ENCODE results near the gene AIF1. TPM values are rescaled to one million over a fixed set of nuclear protein-coding genes. Genes with fewer than 3 reads are reported as not detected.
A peak's percentile ranks its signal among the peaks of the same experiment; 100 is the strongest.

AIF1 gene
- polyA plus RNA-seq, 1 experiment, result not detected

GRCh38 chr6:31642798-31643570 lies 27.9 kb downstream of the AIF1 start:
- POLR2A ChIA-PET, result no interaction called here
- no peak overlapping the region for H3K4me3 ChIP-seq (ENCODE audit: low read depth, low read length)
- no peak for DNase-seq (ENCODE audit: low read depth)
- CTCF ChIA-PET, result interaction anchor here (0.6 kb wide), 1 partner anchor 277 kb away, joined by 3 read pairs; no protein-coding TSS in a partner anchor
- H3K36me3 ChIP-seq (ENCODE audit: control insufficient read depth, insufficient read depth, low read length), result peaks cover 52% of the 10 kb centered on the region
- no peak for TF ChIP-seq CTCF (IDR thresholded peaks at IDR 0.05; ENCODE audit: insufficient read depth, low read depth, low read length)
- no peaks in the 10 kb centered on the region for H3K27me3 ChIP-seq (ENCODE audit: control insufficient read depth, insufficient read depth, low read length)

- Histone ChIP-seq H3K36me3 (ENCODE audit: control insufficient read depth, insufficient read depth, low read length) (peaks cover 58% of the 10 kb centered on the region), H3K4me3 (ENCODE audit: low read depth, low read length) (no peak overlapping the region), H3K27me3 (ENCODE audit: control insufficient read depth, insufficient read depth, low read length) (no peaks in the 10 kb centered on the region)
- CTCF ChIA-PET, result no interaction called here
- no peak for DNase-seq (ENCODE audit: low read depth)
- POLR2A ChIA-PET, result no interaction called here
- no peak for TF ChIP-seq CTCF (IDR thresholded peaks at IDR 0.05; ENCODE audit: insufficient read depth, low read depth, low read length)
Observed at GRCh38 chr6:31643818-31644454, 28.9 kb downstream of the AIF1 start.

DNA sequence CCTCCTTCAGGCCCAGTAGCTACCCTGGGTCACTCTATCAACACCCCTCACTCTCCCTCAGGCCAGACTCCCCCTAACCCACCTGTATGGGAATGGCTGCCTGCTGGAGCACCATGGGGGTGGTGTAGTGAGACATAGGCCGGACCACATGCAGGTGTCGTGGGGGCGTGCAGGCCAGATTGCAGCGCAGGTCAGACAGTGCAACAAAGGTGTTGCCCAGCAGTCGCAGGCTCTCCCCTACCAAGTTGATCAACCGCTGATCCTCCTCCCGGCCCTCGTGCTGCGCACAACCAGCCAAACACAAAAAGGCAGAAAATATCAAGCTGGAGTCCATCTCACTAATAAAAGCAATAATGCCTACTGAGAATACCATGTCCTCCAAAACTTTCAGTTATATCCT lies 30.3 kb downstream of the AIF1 start:
- Histone ChIP-seq H3K27me3 (ENCODE audit: control insufficient read depth, insufficient read depth, low read length) (no peaks in the 10 kb centered on the region), H3K4me3 (ENCODE audit: low read depth, low read length) (no peak overlapping the region), H3K36me3 (ENCODE audit: control insufficient read depth, insufficient read depth, low read length) (peaks cover 60% of the 10 kb centered on the region)
- POLR2A ChIA-PET, result no interaction called here
- TF ChIP-seq CTCF (IDR thresholded peaks at IDR 0.05; ENCODE audit: insufficient read depth, low read depth, low read length), result no peak
- CTCF ChIA-PET, result no interaction called here
- DNase-seq (ENCODE audit: low read depth), result no peak

- H3K36me3 ChIP-seq (ENCODE audit: control insufficient read depth, insufficient read depth, low read length), result peaks cover 22% of the 10 kb centered on the region
- no peak for TF ChIP-seq CTCF (IDR thresholded peaks at IDR 0.05; ENCODE audit: insufficient read depth, low read depth, low read length)
- DNase-seq (ENCODE audit: low read depth), result no peak
- H3K27me3 ChIP-seq (ENCODE audit: control insufficient read depth, insufficient read depth, low read length), result no peaks in the 10 kb centered on the region
- H3K4me3 ChIP-seq (ENCODE audit: low read depth, low read length), result peak overlapping the region; percentile 77
- ChIA-PET POLR2A (interaction anchor here (1.1 to 1.2 kb wide), 3 partner anchors 9 to 30 kb away, joined by 3 to 11 read pairs (median 3); partner anchors contain the start of gene C6orf47), CTCF (interaction anchor here (1.0 to 2.3 kb wide), 4 partner anchors 9 to 175 kb away, joined by 3 to 15 read pairs (median 6); partner anchors contain the start of genes C6orf47 and HSPA1B)
Observed at GRCh38 chr6:31651602-31652191, 36.7 kb downstream of the AIF1 start.
